H1 (cell line): ENCODE results near the gene R3HCC1L.
"Not testable (repeated sequence)": the region's sequence is repeated elsewhere in the genome, so short reads cannot be mapped to it uniquely, and the experiment has no call there.

Experiments used
- CTCF ChIP-seq, 3 experiments: IDR thresholded peaks; 1 replicate in 2 of 3; 2 replicates in 1 of 3; pipeline versions ENCODE4 v1.5.1 to v1.6.1; 2011; ENCODE audit warnings: low read length in 3 of 3, mild to moderate bottlenecking in 3 of 3, inconsistent platforms in 2 of 3, low read depth in 1 of 3, moderate library complexity in 1 of 3; ENCODE audit not compliant: insufficient read depth in 1 of 3; ENCODE audit errors: control extremely low read depth in 1 of 3
- POLR2AphosphoS5 ChIP-seq: IDR thresholded peaks from 2 replicates; pipeline ENCODE4 v1.6.1; 2011; ENCODE audit warnings: low read depth, low read length
- RFX5 ChIP-seq: IDR thresholded peaks from 2 replicates; pipeline ENCODE4 v1.6.1; 2011; ENCODE audit warnings: low read depth, low read length, improper control_type of control experiment, borderline replicate concordance

DNA sequence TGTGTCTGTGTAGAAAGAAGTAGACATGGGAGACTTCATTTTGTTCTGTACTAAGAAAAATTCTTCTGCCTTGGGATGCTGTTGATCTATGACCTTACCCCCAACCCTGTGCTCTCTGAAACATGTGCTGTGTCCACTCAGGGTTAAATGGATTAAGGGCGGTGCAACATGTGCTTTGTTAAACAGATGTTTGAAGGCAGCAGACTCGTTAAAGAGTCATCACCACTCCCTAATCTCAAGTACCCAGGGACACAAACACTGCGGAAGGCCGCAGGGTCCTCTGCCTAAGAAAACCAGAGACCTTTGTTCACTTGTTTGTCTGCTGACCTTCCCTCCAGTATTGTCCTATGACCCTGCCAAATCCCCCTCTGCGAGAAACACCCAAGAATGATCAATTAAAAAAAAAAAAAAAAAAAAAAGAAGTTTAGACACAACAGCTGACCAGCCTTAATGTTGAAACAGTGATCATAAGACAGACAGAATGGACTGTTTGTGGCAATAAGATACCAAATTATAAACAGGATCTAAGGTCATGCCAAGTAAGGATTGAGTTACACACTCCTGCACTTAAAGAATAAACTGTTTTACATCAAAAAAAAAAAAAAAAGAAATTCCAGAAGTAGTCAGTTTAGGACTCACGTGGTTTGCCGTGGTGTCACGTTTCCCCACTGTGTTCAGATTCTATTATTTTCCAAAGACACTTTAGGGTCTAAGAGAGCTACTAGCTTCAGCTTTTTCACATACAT, 18.9 kb downstream of the R3HCC1L start:
- not testable (repeated sequence) for TF ChIP-seq RFX5; POLR2AphosphoS5; CTCF (IDR thresholded peaks at IDR 0.05; ENCODE audit: control extremely low read depth in 1 of 3, insufficient read depth in 1 of 3, low read depth in 1 of 3, low read length in 3 of 3)
